Mucosa of descending colon (tissue), 3 donors: ENCODE data around the gene HMCN2. TPM values are rescaled to one million over a fixed set of nuclear protein-coding genes. Genes with fewer than 3 reads are reported as not detected.
A peak's percentile ranks its signal among the peaks of the same experiment; 100 is the strongest.

Experiments
- ATAC-seq: fragments of 200-7000 bp; cut with Tn5 transposase; one replicate; pipeline ENCODE4 v1.9.1; 2020; ENCODE audit warnings: mild to moderate bottlenecking, moderate library complexity
- DNase-seq, 3 donors: peaks; one replicate each; pipeline ENCODE4 v3.0.0-alpha.2; 2020
- H3K36me3 ChIP-seq: fragments of 200-600 bp; one replicate; pipeline ENCODE4 v1.8.0; 2021; ENCODE audit warnings: low read depth, mild to moderate bottlenecking
- H3K4me1 ChIP-seq: fragments of 200-600 bp; one replicate; pipeline ENCODE4 v1.8.0; 2021; ENCODE audit warnings: low read depth, mild to moderate bottlenecking
- H3K4me3 ChIP-seq: fragments of 200-600 bp; one replicate; pipeline ENCODE4 v1.8.0; 2021; ENCODE audit warnings: mild to moderate bottlenecking
- H3K9me3 ChIP-seq: fragments of 200-600 bp; one replicate; pipeline ENCODE4 v1.8.0; 2021; ENCODE audit warnings: mild to moderate bottlenecking
- CTCF ChIP-seq: fragments of 200-600 bp; IDR thresholded peaks from one replicate; pipeline ENCODE4 v1.8.0; 2022; ENCODE audit warnings: antibody characterized with exemption, mild to moderate bottlenecking
- intact Hi-C, 2 donors: fragments of 100-400 bp; cut with DNase I in 1 of 2; cut with micrococcal nuclease in 1 of 2; formaldehyde crosslinking; loops; one replicate each; pipeline versions ENCODE4 v1.11.0 to v1.11.1; 2022; cut with DNase I, micrococcal nuclease
- total RNA-seq, 3 donors: library from RNA; stranded (reverse); fragmentation: NEBNext Ultra II Directional in 2 of 3; extraction: Animal tissue kit (Norgen Biotek cat#: 25700) in 2 of 3; gene quantifications; one replicate each; pipeline versions ENCODE4 v1.2.1 to v1.2.4, GENCODE V29; 2021 to 2023
- donor health status: DM: no; HTN: no; CAD: no; lungs with moderate emphysema.
- donor health status: DM: no; HTN: no; CAD: no.
- donor health status: DM: no; HTN: yes; CAD: no.

The HMCN2 gene
- total RNA-seq, 3 donors from 2014 or later: 28.1 to 40.5 (median 33.2) TPM

DNA sequence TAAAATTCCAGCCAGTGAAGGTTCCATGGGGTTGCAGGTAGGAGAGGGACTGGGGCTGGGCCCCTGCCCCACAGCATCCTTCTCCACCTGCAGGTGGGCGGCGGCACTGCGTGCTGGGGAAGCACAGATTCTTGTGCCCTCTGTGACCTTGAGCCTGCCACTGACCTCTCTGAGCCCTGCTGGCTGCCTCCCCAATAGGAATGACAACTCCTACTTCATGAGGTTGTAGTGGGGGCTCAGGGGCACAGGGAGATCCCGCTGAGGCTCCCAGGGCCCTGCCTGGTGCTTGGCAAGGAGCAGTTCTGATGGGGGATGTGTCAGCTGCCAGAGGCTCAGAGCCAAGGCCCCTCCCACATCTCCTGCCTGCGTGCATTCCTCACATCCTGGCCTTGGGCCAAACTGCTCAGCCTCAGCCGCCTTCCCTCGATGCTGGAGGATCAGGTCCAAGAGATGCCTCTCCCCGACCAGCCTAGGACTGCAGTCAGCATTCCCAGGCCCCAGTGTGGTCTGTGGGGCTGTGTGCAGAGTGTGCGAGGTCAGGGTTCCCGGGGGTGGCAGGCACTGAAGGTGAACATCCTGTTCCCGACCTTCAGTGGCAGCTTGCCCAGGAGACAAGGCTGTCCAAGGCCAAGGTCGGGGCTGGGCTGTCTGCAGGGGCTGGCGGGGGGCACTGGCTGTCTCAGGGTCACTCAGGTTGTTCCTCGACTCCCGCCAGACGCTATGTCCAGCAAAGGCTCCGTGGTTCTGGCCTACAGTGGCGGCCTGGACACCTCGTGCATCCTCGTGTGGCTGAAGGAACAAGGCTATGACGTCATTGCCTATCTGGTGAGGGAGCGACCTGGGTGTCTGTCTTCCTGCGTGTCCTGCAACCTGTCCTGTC lies 186.2 kb downstream of the HMCN2 start:
- DNase-seq: peak; percentile 88 to 91 (median 88)
- H3K4me3 ChIP-seq: no peak overlapping the region
- peak; percentile 54 for TF ChIP-seq CTCF
- H3K36me3 ChIP-seq: no peaks in the 10 kb centered on the region
- H3K4me1 ChIP-seq: peaks cover 27% of the 10 kb centered on the region
- intact Hi-C loops: no loop called here
- ATAC-seq: peak; percentile 71
- H3K9me3 ChIP-seq: no peaks in the 10 kb centered on the region

- H3K4me1 ChIP-seq: peaks cover 24% of the 10 kb centered on the region
- intact Hi-C loops: no loop called here
- H3K9me3 ChIP-seq: no peaks in the 10 kb centered on the region
- TF ChIP-seq CTCF: no peak
- H3K36me3 ChIP-seq: no peaks in the 10 kb centered on the region
- DNase-seq (no peak), ATAC-seq (no peak)
- no peak overlapping the region for H3K4me3 ChIP-seq
Measured at GRCh38 chr9:130452835-130453234, 187.3 kb downstream of the HMCN2 start.

GRCh38 chr9:130453487-130453886 lies 187.9 kb downstream of the HMCN2 start:
- intact Hi-C loops: no loop called here
- no peak for ATAC-seq
- Histone ChIP-seq H3K4me1 (peaks cover 24% of the 10 kb centered on the region), H3K4me3 (no peak overlapping the region), H3K36me3 (no peaks in the 10 kb centered on the region), H3K9me3 (no peaks in the 10 kb centered on the region)
- peak; percentile 47 to 59 (median 53) for DNase-seq
- TF ChIP-seq CTCF: no peak

GRCh38 chr9:130454096-130454811 lies 188.7 kb downstream of the HMCN2 start:
- Histone ChIP-seq H3K4me3 (no peak overlapping the region), H3K36me3 (no peaks in the 10 kb centered on the region), H3K9me3 (no peaks in the 10 kb centered on the region), H3K4me1 (peaks cover 24% of the 10 kb centered on the region)
- DNase-seq (no peak), ATAC-seq (no peak)
- TF ChIP-seq CTCF: no peak
- intact Hi-C loops: no loop called here

GRCh38 chr9:130454812-130455325 lies 189.3 kb downstream of the HMCN2 start:
- peaks cover 23% of the 10 kb centered on the region for H3K4me1 ChIP-seq
- ATAC-seq (no peak), DNase-seq (no peak)
- no peaks in the 10 kb centered on the region for H3K36me3 ChIP-seq
- intact Hi-C loops: loop anchor here in 1 of 2 donors (5.0 kb wide), 1 partner anchor 227 kb away; no protein-coding TSS in a partner anchor
- TF ChIP-seq CTCF: no peak
- no peak overlapping the region for H3K4me3 ChIP-seq
- no peaks in the 10 kb centered on the region for H3K9me3 ChIP-seq
